Mesothelial cell of epicardium (in vitro differentiated cells): Measurements from ENCODE around the gene MAGT1. TPM values are rescaled to one million over a fixed set of nuclear protein-coding genes. Genes with fewer than 3 reads are reported as not detected.

ENCODE experiments used
- DNase-seq, 2 experiments: peaks; one replicate each; pipeline ENCODE4 v3.0.0; 2021; ENCODE audit warnings: low spot score in 2 of 2; ENCODE audit not compliant: unreplicated experiment in 2 of 2
- H3K27ac Mint-ChIP-seq: 2 replicates; pipeline ENCODE4 v1.8.0; 2021; ENCODE audit warnings: mixed read lengths
- H3K27me3 Mint-ChIP-seq: 2 replicates; pipeline ENCODE4 v1.8.0; 2021; ENCODE audit warnings: low read depth, mixed read lengths
- H3K36me3 Mint-ChIP-seq: 2 replicates; pipeline ENCODE4 v1.8.0; 2021; ENCODE audit warnings: mixed read lengths
- H3K4me1 Mint-ChIP-seq: 2 replicates; pipeline ENCODE4 v1.8.0; 2021; ENCODE audit warnings: mixed read lengths
- H3K4me3 Mint-ChIP-seq: 2 replicates; pipeline ENCODE4 v1.8.0; 2021; ENCODE audit warnings: mild to moderate bottlenecking, moderate library complexity, mixed read lengths
- H3K9me3 Mint-ChIP-seq: 2 replicates; pipeline ENCODE4 v1.8.0; 2021; ENCODE audit warnings: mixed read lengths
- total RNA-seq: library from RNA; stranded (reverse); gene quantifications from 3 replicates; pipeline ENCODE4 v1.2.1, GENCODE V29; 2021
- TF ChIP-seq, protein P1 (sequence below): fragments of 200-600 bp; sonication (generic); IDR thresholded peaks from one replicate; pipeline ENCODE4 v1.5.0; 2021; ENCODE audit warnings: antibody characterized with exemption; ENCODE audit not compliant: unreplicated experiment

The MAGT1 gene
- total RNA-seq, 1 donor from 2014 or later, result 47.3 TPM

DNA sequence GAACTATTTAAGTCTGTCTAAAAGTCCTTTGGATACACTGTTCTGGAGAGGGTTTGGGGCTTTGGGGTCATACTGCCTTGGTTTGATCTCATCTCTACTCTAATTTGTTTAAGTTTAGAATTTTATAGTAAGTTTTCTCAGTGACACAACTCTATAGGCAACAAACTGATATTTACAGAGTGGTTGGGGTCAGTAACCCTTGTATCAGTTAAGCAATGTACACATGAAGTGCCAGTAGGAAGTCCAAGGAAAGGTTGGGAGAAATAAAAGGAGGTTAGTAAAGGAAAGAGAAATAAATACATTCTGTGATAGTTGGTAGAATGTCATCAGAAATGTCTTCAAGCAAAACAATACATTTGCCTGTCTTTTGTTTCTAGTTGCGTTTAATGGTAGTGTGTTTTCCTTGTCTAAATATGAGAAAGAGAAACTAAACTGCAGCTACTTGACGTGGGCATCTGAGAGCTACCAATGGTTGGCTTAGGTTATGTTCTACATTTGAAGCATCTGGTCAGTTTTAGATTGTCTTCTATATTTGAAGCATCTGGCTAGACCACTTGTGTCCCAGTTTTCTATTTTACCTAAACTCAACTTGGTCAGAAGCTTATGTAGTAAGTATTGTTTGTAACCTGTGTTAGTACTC is 22.2 kb upstream of the MAGT1 start:
- Mint-ChIP-seq H3K27me3 (no peaks in the 10 kb centered on the region), H3K9me3 (peaks cover 17% of the 10 kb centered on the region), H3K27ac (no peak overlapping the region), H3K4me3 (no peak overlapping the region), H3K36me3 (no peaks in the 10 kb centered on the region), H3K4me1 (peaks cover 6% of the 10 kb centered on the region)
- DNase-seq, result no peak
- TF ChIP-seq, protein P1, sequence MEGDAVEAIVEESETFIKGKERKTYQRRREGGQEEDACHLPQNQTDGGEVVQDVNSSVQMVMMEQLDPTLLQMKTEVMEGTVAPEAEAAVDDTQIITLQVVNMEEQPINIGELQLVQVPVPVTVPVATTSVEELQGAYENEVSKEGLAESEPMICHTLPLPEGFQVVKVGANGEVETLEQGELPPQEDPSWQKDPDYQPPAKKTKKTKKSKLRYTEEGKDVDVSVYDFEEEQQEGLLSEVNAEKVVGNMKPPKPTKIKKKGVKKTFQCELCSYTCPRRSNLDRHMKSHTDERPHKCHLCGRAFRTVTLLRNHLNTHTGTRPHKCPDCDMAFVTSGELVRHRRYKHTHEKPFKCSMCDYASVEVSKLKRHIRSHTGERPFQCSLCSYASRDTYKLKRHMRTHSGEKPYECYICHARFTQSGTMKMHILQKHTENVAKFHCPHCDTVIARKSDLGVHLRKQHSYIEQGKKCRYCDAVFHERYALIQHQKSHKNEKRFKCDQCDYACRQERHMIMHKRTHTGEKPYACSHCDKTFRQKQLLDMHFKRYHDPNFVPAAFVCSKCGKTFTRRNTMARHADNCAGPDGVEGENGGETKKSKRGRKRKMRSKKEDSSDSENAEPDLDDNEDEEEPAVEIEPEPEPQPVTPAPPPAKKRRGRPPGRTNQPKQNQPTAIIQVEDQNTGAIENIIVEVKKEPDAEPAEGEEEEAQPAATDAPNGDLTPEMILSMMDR, result no peak

DNA sequence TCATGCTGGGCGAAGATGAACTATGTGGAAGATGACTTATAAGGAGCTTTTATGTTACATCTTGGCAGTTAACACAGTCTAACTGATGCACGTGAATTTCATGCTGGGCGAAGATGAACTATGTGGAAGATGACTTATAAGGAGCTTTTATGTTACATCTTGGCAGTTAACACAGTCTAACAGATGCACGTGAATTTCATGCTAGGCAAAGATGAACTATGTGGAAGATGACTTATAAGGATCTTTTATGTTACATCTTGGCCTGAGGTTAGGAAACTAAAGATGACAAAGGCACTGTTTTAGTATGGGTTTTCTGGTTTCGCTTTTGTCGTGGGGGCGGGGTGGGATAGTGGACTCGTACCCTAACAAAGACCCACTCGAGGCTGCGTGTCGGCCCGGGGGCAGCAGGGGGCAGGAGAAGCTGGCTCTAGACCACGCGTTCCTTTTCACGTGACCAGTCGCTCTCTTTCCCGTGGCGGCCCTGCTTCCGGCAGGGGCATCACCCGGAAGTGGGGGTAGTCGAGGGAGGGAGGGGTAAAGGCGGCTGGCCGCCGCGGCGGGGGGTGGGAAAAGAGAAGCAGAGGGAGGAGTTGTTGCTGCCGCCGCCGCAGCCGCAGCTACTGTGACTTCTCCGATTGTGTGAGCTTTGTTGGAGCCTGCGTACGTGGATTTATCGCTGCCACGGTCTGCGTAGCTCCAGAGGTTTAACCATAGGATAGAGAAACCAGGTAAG is 15.0 kb upstream of the MAGT1 start, which contains the start of gene ATP7A:
TSS of gene ATP7A (plus strand) at position 586 of the 733 bp plus-strand sequence. CDS start 60,949 bp downstream, outside the sequence.
- TF ChIP-seq, protein P1, result no peak
- Mint-ChIP-seq H3K36me3 (no peaks in the 10 kb centered on the region), H3K27ac (peak within 1 kb of the TSS; percentile 96), H3K27me3 (no peaks in the 10 kb centered on the region), H3K9me3 (peaks cover 3% of the 10 kb centered on the region), H3K4me3 (peak within 1 kb of the TSS; percentile 89), H3K4me1 (peaks cover 12% of the 10 kb centered on the region)
- DNase-seq, result peak; percentile 58 to 71

DNA sequence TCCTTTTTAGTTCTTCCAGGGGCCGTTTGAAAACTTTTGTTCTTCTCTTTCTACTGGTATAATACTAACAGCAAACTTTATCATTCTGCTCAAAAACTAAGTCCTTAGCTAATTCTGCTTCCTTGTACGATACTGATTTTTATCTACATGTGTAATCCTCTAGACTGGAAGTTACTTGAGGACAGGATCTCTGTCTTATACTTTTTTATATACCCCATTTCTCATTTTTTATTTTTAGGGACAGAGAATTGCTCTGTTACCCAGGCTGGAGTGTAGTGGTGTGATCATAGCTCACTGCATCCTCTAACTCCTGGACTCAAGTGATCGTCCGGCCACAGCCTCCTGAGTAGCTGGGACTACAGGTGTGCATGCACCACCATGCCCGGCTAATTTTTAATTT is 6.3 kb upstream of the MAGT1 start:
- H3K4me3 Mint-ChIP-seq, result peak overlapping the region; percentile 22
- H3K27ac Mint-ChIP-seq, result peak overlapping the region; percentile 47
- no peak for DNase-seq
- peaks cover 10% of the 10 kb centered on the region for H3K9me3 Mint-ChIP-seq
- no peaks in the 10 kb centered on the region for H3K27me3 Mint-ChIP-seq
- TF ChIP-seq, protein P1, result no peak
- peaks cover 7% of the 10 kb centered on the region for H3K4me1 Mint-ChIP-seq
- peaks cover 13% of the 10 kb centered on the region for H3K36me3 Mint-ChIP-seq

DNA sequence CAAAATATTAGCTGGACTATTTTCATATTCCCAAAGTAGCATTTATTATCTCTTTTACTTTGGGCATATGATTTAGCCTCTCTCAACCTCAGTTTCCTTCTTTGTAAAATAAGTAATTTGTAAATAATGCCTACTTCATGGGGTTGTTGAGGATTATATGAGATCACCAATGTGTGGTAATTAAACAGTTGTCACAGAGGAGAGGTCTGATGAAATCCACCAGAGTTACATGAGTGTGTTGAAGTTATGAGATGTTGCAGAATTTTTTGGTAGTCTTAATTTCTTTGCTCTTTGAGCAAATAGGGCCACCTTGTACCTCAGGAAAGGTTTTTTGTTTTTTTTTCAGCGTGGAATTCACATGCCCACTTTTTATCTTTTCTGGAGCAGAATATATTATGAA is 5.5 kb upstream of the MAGT1 start:
- peaks cover 11% of the 10 kb centered on the region for H3K9me3 Mint-ChIP-seq
- H3K27ac Mint-ChIP-seq, result peak overlapping the region; percentile 27
- H3K4me1 Mint-ChIP-seq, result peaks cover 7% of the 10 kb centered on the region
- TF ChIP-seq, protein P1, result no peak
- H3K36me3 Mint-ChIP-seq, result peaks cover 13% of the 10 kb centered on the region
- DNase-seq, result no peak
- peak overlapping the region; percentile 79 for H3K4me3 Mint-ChIP-seq
- H3K27me3 Mint-ChIP-seq, result no peaks in the 10 kb centered on the region

DNA sequence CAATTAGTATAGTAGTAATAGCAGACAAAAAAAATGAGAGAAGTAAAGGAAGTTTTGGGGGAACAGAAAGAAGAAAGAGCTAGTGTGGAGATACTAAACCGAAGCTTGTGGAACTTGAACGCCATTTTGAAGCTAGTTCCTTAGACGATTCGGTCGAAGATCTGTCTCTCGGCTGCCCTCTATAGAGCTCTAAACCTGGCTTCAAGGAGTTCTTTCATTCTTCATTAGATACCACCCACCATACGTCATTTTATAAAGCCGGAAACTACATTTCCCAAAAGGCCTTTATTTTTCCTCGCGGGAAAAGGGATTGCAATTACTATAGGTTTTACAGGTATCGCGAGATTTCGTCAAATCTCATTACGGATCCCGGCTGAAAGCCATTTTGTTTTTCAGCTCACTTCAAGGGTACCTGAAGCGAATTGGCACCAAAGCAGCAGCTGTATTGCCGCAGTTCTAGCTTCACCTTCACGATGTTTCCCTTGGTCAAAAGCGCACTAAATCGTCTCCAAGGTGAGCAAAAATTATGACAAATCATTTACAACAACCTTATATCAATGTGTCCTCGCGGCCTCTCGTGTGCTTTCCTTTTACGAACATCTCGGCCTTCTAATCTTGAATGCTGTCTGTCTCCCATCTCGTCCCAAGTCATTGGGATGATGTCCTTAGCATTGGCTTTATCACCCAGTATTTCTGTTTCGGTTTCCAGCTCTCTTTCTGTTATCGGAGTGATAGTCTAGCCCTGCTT is 4.0 kb upstream of the MAGT1 start, which contains the start of gene COX7B:
TSS of gene COX7B (plus strand) at position 388 of the 748 bp plus-strand sequence. CDS start at position 474, 86 bp downstream.
- H3K36me3 Mint-ChIP-seq, result peaks cover 13% of the 10 kb centered on the region
- TF ChIP-seq, protein P1, result no peak
- peak within 1 kb of the TSS; percentile 95 for H3K27ac Mint-ChIP-seq
- H3K4me1 Mint-ChIP-seq, result peaks cover 9% of the 10 kb centered on the region
- peak within 1 kb of the TSS; percentile 79 for H3K4me3 Mint-ChIP-seq
- H3K27me3 Mint-ChIP-seq, result no peaks in the 10 kb centered on the region
- peaks cover 13% of the 10 kb centered on the region for H3K9me3 Mint-ChIP-seq
- DNase-seq, result peak in 1 of 2 experiments; percentile 49
